Measurements from ENCODE around the gene SH3GL2.

DNA sequence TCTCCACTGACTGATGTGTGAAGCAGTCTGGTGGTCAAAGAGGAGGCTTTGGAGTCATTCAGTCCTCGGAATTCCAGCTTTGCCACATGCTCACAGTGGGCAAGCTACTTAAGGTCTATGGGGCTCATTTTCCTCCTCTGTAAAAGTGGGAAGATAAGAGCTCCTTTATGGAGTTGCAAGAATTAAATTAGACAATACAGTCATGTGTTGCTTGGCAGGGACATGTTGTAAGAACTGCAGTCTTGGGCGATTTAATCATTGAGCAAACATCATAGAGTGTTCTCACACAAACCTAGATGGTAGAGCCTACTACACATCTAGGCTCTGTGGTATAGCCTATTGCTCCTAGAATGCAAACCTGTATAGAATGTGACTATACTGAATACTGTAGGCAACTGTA is 253.9 kb downstream of the SH3GL2 start:
- TF ChIP-seq TAF1 (IDR thresholded peaks at IDR 0.05; ENCODE audit: borderline replicate concordance, insufficient read depth, low read length) (no peak), POLR2AphosphoS5 (IDR thresholded peaks at IDR 0.05; ENCODE audit: low read depth, low read length) (no peak)

Measured in PFSK-1 (cell line).